WI38 (cell line): ENCODE results near the gene HPGDS.
A peak's percentile ranks its signal among the peaks of the same experiment; 100 is the strongest.
"Not testable (repeated sequence)": the region's sequence is repeated elsewhere in the genome, so short reads cannot be mapped to it uniquely, and the experiment has no call there.

Source experiments
- H3K4me3 ChIP-seq: 2 replicates; pipeline ENCODE4 v1.5.1; 2011; ENCODE audit warnings: low read depth, mild to moderate bottlenecking, control low read depth, low read length
- TF ChIP-seq, protein P1 (sequence below): IDR thresholded peaks from 2 replicates; pipeline ENCODE4 v1.5.1; 2012; ENCODE audit warnings: low read depth, mild to moderate bottlenecking, control low read depth, low read length

Gene HPGDS

DNA sequence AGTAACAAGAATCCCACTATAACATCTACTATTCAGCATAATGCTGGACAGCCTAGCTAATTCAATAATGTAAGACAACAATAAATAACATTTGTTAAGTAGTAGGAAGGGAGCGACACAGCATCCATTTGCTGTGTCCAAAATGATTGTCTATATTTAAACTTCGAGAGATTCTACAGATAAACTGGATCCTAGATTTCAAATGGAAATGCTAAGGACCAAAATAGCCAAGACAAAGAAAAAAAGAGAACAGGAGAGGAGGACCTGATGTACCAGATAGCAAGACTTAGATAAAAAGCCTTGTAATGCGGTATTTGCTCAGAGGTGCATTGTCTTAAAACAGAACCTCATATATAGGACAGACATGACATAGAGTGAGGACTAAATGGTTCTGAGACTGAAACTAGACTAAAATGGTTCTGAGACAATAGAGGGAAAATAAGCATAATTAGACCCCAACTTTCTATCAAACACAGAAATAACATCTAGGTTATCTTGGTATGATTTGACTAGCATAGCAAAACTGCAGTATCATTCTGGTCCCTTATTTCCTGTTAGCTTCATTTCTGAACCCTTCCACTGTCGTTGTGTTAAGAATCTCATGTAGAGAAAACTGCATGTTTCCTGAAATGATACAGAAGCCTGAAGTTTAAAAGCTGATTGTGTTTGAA, 3.8 kb downstream of the HPGDS start:
- no peak overlapping the region for H3K4me3 ChIP-seq
- TF ChIP-seq, protein P1, sequence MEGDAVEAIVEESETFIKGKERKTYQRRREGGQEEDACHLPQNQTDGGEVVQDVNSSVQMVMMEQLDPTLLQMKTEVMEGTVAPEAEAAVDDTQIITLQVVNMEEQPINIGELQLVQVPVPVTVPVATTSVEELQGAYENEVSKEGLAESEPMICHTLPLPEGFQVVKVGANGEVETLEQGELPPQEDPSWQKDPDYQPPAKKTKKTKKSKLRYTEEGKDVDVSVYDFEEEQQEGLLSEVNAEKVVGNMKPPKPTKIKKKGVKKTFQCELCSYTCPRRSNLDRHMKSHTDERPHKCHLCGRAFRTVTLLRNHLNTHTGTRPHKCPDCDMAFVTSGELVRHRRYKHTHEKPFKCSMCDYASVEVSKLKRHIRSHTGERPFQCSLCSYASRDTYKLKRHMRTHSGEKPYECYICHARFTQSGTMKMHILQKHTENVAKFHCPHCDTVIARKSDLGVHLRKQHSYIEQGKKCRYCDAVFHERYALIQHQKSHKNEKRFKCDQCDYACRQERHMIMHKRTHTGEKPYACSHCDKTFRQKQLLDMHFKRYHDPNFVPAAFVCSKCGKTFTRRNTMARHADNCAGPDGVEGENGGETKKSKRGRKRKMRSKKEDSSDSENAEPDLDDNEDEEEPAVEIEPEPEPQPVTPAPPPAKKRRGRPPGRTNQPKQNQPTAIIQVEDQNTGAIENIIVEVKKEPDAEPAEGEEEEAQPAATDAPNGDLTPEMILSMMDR: no peak

DNA sequence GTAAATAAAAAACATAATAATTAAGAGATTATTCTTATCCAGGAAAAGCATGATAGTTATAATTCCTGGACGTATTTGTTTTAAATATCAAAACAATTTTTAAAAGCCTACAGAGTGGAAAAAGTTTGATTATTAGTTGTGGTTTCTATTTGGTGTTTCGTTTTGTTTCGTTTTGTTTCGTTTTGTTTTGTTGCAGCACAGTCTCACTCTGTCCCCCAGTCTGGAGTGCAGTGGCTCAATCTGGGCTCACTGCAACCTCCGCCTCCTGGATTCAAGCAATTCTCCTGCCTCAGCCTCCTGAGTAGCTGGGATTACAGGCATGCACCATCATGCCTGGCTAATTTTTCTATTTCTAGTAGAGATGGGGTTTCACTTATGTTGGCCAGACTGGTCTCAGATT, 5.8 kb downstream of the HPGDS start:
- H3K4me3 ChIP-seq: not testable (repeated sequence)

DNA sequence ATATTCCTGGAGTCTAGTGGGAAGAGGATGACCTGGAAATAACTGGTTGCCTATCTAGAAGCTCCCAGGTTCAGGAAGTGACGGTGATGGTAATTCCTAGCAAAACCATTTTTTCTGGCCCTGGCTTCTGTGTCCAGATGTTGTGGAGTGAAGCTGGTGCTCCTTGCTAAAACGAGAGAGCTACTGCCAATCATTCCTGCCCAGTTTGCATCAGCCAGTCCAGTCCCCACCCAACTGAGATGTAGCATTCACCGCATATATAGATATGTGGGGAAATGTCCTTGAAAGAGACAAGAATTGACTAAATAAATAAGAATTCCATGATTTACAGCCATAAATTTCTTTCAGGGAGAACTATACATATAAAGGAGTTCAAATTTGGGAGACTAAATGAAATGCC, 6.3 kb downstream of the HPGDS start:
- TF ChIP-seq, protein P1: no peak
- no peak overlapping the region for H3K4me3 ChIP-seq

DNA sequence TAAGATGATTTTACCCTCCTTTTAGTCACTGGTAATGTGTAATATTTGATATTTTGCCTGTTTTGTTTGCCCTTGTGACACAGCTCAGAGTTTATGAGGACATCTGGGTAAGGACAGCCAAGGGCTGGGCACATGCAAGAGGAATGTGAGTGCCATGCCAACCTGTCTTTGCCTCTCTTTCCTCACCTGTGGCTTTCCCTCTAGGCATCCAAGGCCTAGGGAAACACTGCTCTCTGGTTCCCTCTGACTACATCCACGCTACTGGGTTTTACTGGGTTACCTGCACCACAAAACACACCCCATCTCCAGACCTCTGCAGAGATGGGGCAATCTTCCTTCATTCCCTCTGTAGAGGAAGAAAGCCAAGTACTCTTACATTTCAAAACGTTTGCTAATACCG, 7.7 kb downstream of the HPGDS start:
- TF ChIP-seq, protein P1: no peak
- no peak overlapping the region for H3K4me3 ChIP-seq

DNA sequence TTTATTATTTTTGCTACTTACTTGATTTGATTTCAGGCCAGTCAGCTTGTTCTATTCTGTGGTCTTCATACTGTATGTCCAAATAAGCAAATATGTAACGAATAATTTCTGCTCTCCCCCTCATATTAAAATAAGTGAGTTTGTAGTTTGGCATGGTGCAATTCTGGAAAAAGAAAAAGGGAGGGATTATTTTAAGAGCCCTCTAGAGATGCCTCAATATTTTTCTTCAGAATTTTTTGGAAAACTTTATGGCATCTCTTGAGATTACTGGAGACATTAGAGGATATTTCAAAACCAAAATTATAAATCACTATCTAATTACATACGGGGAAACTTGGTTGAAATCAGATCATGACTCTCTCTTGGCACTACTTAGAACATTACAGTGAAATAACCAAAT, 8.2 kb downstream of the HPGDS start:
- no peak overlapping the region for H3K4me3 ChIP-seq
- TF ChIP-seq, protein P1: no peak

DNA sequence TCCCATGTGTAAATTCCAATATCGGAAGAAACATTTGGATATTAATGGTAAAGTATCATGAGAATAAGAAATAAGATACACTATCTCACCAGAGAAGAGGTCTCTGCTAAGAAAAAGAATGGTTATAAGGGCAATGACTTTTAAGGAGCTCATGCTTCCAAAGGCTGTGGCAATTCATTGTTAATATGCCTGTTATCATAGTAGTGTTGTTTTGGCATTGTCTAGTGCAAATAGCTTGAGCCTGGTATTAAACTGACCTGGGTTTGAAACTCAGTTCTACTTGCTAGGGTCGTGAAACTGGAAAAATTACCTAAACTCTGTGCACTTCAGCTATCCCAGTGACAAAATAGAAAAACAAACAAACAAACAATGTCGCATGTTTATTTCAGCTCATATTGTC, 8.8 kb downstream of the HPGDS start:
- no peak overlapping the region for H3K4me3 ChIP-seq
- TF ChIP-seq, protein P1: no peak

DNA sequence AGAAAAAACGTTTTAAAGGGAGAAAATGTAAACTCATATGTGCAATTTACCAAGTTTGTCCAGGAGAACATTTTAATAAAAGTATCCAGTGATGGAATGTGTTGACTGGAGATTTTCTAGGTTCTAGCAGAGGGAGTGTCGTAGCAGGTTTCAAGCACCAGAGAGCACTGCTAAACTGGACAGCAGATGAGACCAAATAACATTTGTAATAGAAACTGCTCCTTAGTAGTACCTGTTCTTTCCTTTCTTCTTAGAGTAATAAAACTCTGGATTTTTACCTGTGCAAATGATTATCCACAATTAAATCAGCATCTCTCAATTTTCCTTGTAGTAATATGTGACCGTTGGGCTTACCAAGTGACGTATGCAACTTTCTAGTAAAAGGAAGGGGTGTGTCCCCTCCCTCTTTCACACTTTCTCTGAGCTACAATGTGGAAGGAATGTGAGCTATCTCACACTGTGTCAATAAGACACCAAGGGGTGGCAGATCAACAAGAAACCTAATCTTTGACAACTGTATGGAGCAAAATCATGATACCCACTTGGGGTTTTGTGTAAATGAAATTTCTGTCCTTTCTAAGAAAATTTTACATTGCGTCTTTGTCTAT, 9.5 kb downstream of the HPGDS start:
- TF ChIP-seq, protein P1: peak; percentile 17; the same call in 1 of the 2 replicates

DNA sequence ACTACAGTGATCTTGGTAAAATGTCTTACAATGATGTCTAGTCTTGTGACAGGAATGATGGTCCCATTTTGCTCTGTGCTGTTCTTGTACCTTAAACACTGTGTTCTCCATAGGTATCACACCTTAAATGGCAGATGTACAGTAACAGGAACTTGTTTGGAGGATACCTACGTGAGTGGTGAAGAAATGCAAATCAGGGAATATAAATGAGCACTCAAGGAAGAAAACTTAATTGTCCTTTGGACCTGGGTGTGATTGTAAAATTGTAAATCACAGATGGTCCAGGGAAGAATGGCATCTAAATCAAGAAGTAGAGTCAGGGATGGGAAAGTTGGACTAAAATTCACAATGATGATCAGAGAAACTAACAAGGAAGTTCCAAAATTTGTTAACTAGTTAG, 12.7 kb downstream of the HPGDS start:
- TF ChIP-seq, protein P1: no peak

More for the DNA sequence above, 9.5 kb downstream of the HPGDS start:
- H3K4me3 ChIP-seq: no peak overlapping the region

More for the DNA sequence above, 12.7 kb downstream of the HPGDS start:
- H3K4me3 ChIP-seq: no peak overlapping the region
